ENCODE results near the gene CNPY2.

CNPY2 gene

GRCh38 chr12:56333197-56333678 is 17.4 kb upstream of the CNPY2 start:
- peak overlapping the region; percentile 89 for H3K27ac ChIP-seq (ENCODE audit: low read length)
- H3K79me2 ChIP-seq (ENCODE audit: low read length) = peaks cover 11% of the 10 kb centered on the region
- H3K4me2 ChIP-seq (ENCODE audit: low read length) = peak overlapping the region; percentile 97
- TF ChIP-seq, protein P1, sequence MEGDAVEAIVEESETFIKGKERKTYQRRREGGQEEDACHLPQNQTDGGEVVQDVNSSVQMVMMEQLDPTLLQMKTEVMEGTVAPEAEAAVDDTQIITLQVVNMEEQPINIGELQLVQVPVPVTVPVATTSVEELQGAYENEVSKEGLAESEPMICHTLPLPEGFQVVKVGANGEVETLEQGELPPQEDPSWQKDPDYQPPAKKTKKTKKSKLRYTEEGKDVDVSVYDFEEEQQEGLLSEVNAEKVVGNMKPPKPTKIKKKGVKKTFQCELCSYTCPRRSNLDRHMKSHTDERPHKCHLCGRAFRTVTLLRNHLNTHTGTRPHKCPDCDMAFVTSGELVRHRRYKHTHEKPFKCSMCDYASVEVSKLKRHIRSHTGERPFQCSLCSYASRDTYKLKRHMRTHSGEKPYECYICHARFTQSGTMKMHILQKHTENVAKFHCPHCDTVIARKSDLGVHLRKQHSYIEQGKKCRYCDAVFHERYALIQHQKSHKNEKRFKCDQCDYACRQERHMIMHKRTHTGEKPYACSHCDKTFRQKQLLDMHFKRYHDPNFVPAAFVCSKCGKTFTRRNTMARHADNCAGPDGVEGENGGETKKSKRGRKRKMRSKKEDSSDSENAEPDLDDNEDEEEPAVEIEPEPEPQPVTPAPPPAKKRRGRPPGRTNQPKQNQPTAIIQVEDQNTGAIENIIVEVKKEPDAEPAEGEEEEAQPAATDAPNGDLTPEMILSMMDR (IDR thresholded peaks at IDR 0.05; ENCODE audit: low read depth, low read length) = no peak
- TF ChIP-seq EZH2phosphoT487 (IDR thresholded peaks at IDR 0.05; ENCODE audit: low read depth) = no peak
- no peaks in the 10 kb centered on the region for H3K27me3 ChIP-seq (ENCODE audit: low read depth, low read length)
- no peaks in the 10 kb centered on the region for H3K9me3 ChIP-seq (ENCODE audit: insufficient read depth, low read length)
- H3K36me3 ChIP-seq (replicated peaks; ENCODE audit: low read depth, low read length) = no peaks in the 10 kb centered on the region
- peaks cover 35% of the 10 kb centered on the region for H3K4me1 ChIP-seq (ENCODE audit: low read length)
- H4K20me1 ChIP-seq (ENCODE audit: insufficient read depth, low read length) = no peaks in the 10 kb centered on the region
- H3K9ac ChIP-seq (ENCODE audit: low read length) = peak overlapping the region; percentile 96
- H3K4me3 ChIP-seq (ENCODE audit: low read length) = peak overlapping the region; percentile 84
- peak overlapping the region; percentile 52 for H2AFZ ChIP-seq (ENCODE audit: low read depth, low read length)

- TF ChIP-seq, protein P1 (IDR thresholded peaks at IDR 0.05; ENCODE audit: low read depth, low read length) = no peak
- no peak overlapping the region for H2AFZ ChIP-seq (ENCODE audit: low read depth, low read length)
- H3K4me3 ChIP-seq (ENCODE audit: low read length) = peak overlapping the region; percentile 84
These were observed 16.9 kb upstream of the CNPY2 start for GRCh38 chr12:56332512-56333196.

GRCh38 chr12:56330936-56331490 is 15.2 kb upstream of the CNPY2 start:
- Histone ChIP-seq H3K36me3 (replicated peaks; ENCODE audit: low read depth, low read length) (peaks cover 15% of the 10 kb centered on the region), H3K9ac (ENCODE audit: low read length) (no peak overlapping the region), H2AFZ (ENCODE audit: low read depth, low read length) (no peak overlapping the region), H3K4me2 (ENCODE audit: low read length) (no peak overlapping the region), H3K4me1 (ENCODE audit: low read length) (peaks cover 14% of the 10 kb centered on the region), H3K9me3 (ENCODE audit: insufficient read depth, low read length) (no peaks in the 10 kb centered on the region), H4K20me1 (ENCODE audit: insufficient read depth, low read length) (no peaks in the 10 kb centered on the region), H3K4me3 (ENCODE audit: low read length) (no peak overlapping the region), H3K27me3 (ENCODE audit: low read depth, low read length) (no peaks in the 10 kb centered on the region), H3K27ac (ENCODE audit: low read length) (no peak overlapping the region), H3K79me2 (ENCODE audit: low read length) (peaks cover 11% of the 10 kb centered on the region)
- TF ChIP-seq, protein P1 (IDR thresholded peaks at IDR 0.05; ENCODE audit: low read depth, low read length) = no peak
- no peak for TF ChIP-seq EZH2phosphoT487 (IDR thresholded peaks at IDR 0.05; ENCODE audit: low read depth)

More at GRCh38 chr12:56332512-56333196, 16.9 kb upstream of the CNPY2 start:
- Histone ChIP-seq H3K9me3 (ENCODE audit: insufficient read depth, low read length) (no peaks in the 10 kb centered on the region), H3K27me3 (ENCODE audit: low read depth, low read length) (no peaks in the 10 kb centered on the region), H3K9ac (ENCODE audit: low read length) (peak overlapping the region; percentile 96), H3K36me3 (replicated peaks; ENCODE audit: low read depth, low read length) (no peaks in the 10 kb centered on the region), H3K4me2 (ENCODE audit: low read length) (peak overlapping the region; percentile 97), H4K20me1 (ENCODE audit: insufficient read depth, low read length) (no peaks in the 10 kb centered on the region), H3K27ac (ENCODE audit: low read length) (peak overlapping the region; percentile 89), H3K4me1 (ENCODE audit: low read length) (peaks cover 29% of the 10 kb centered on the region), H3K79me2 (ENCODE audit: low read length) (peaks cover 11% of the 10 kb centered on the region)

DNA sequence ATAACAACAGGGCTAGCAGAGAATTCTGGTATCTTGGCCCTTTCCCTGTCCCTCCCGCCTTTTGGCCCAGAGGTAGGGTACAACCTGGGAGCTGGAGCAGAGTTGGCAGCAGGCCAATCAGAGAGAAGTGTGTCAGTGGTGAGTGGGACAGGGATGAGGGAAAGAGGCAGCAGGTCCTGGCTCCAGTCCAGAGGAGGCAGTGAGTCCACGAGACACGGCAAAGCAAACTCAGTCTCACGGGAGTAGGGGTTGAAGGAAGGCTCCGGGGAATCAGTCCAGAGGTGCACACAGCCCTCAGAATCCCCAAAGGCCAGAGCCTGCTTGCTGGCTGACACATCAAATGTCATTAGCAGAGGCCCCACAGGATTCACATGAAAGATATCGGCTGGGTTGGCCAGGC is 10.7 kb upstream of the CNPY2 start:
- no peaks in the 10 kb centered on the region for H3K9me3 ChIP-seq (ENCODE audit: insufficient read depth, low read length)
- no peak overlapping the region for H3K27ac ChIP-seq (ENCODE audit: low read length)
- no peaks in the 10 kb centered on the region for H4K20me1 ChIP-seq (ENCODE audit: insufficient read depth, low read length)
- no peak overlapping the region for H3K9ac ChIP-seq (ENCODE audit: low read length)
- TF ChIP-seq, protein P1 (IDR thresholded peaks at IDR 0.05; ENCODE audit: low read depth, low read length) = no peak
- TF ChIP-seq EZH2phosphoT487 (IDR thresholded peaks at IDR 0.05; ENCODE audit: low read depth) = no peak
- no peak overlapping the region for H3K4me3 ChIP-seq (ENCODE audit: low read length)
- H3K79me2 ChIP-seq (ENCODE audit: low read length) = no peaks in the 10 kb centered on the region
- H3K36me3 ChIP-seq (replicated peaks; ENCODE audit: low read depth, low read length) = peaks cover 45% of the 10 kb centered on the region
- H2AFZ ChIP-seq (ENCODE audit: low read depth, low read length) = no peak overlapping the region
- H3K4me1 ChIP-seq (ENCODE audit: low read length) = no peaks in the 10 kb centered on the region
- no peak overlapping the region for H3K4me2 ChIP-seq (ENCODE audit: low read length)
- H3K27me3 ChIP-seq (ENCODE audit: low read depth, low read length) = no peaks in the 10 kb centered on the region
